Heart right ventricle (tissue), 16 donors: ENCODE data around the gene LIMK2. TPM values are rescaled to one million over a fixed set of nuclear protein-coding genes. Genes with fewer than 3 reads are reported as not detected.

Experiments
- ATAC-seq, 8 donors: fragments of 200-7000 bp; cut with Tn5 transposase; one replicate each; pipeline ENCODE4 v1.9.1; 2020; ENCODE audit warnings: mild to moderate bottlenecking in 8 of 8, moderate library complexity in 8 of 8, moderate number of reproducible peaks in 1 of 8
- DNase-seq, 2 donors: peaks; one replicate each; pipeline ENCODE4 v3.0.0-alpha.2; 2020
- H3K27ac ChIP-seq, 10 donors: fragments of 200-600 bp; sonication (generic) in 2 of 10; one replicate each; pipeline versions ENCODE4 v1.5.0 to v1.8.0; 2020 to 2022; ENCODE audit warnings: mild to moderate bottlenecking in 3 of 10
- H3K27me3 ChIP-seq, 7 donors: fragments of 200-600 bp; one replicate each; pipeline ENCODE4 v1.8.0; 2021 to 2022; ENCODE audit warnings: mild to moderate bottlenecking in 2 of 7
- H3K36me3 ChIP-seq, 9 donors: fragments of 200-600 bp; sonication (generic) in 1 of 9; one replicate each; pipeline versions ENCODE4 v1.5.0 to v1.8.0; 2020 to 2022; ENCODE audit warnings: mild to moderate bottlenecking in 2 of 9
- H3K4me1 ChIP-seq, 9 donors: fragments of 200-600 bp; sonication (generic) in 1 of 9; one replicate each; pipeline versions ENCODE4 v1.5.0 to v1.8.0; 2020 to 2022; ENCODE audit warnings: mild to moderate bottlenecking in 4 of 9
- H3K4me3 ChIP-seq, 10 donors: fragments of 200-600 bp; sonication (generic) in 2 of 10; one replicate each; pipeline versions ENCODE4 v1.5.0 to v1.8.0; 2020 to 2022; ENCODE audit warnings: mild to moderate bottlenecking in 7 of 10, moderate library complexity in 2 of 10
- H3K9me3 ChIP-seq, 11 donors: fragments of 200-600 bp in 10 of 11; sonication (generic) in 2 of 11; one replicate each; pipeline versions ENCODE4 v1.5.0 to v1.8.0; 2013 to 2022; ENCODE audit warnings: mild to moderate bottlenecking in 2 of 11, control low read depth in 1 of 11, moderate library complexity in 1 of 11
- WGBS, 2 donors: extraction: QIAGEN DNeasy Blood & Tissue Kit; methylation state at CpG; one replicate each; pipeline ENCODE4 v1.1.7; 2013; ENCODE audit warnings: inconsistent platforms in 1 of 2; 5-methylcytosine and 5-hydroxymethylcytosine counted together
- intact Hi-C, 10 donors: fragments of 100-400 bp; cut with DNase I; formaldehyde crosslinking; loops; one replicate each; pipeline versions ENCODE4 v1.11.1 to v1.14.2; 2022
- polyA plus RNA-seq, 2 donors: library from polyadenylated mRNA; stranded (reverse); fragments of 200-250 nt; gene quantifications; one replicate each; pipeline ENCODE4 v1.2.3, GENCODE V29; 2013
- total RNA-seq, 10 donors: library from RNA; stranded (reverse); fragmentation: NEBNext Ultra II Directional in 3 of 10; extraction: Animal tissue kit (Norgen Biotek cat#: 25700) in 3 of 10; gene quantifications; one replicate each; pipeline versions ENCODE4 v1.2.1 to v1.2.4, GENCODE V29; 2021 to 2023
- TF ChIP-seq, protein P1 (sequence below), 9 donors: fragments of 200-600 bp; sonication (generic) in 2 of 9; IDR thresholded peaks; one replicate each; pipeline versions ENCODE4 v1.5.0 to v1.8.0; 2021 to 2022; ENCODE audit warnings: antibody characterized with exemption in 9 of 9, mild to moderate bottlenecking in 5 of 9, moderate library complexity in 1 of 9
- donor health status: Arrhythmogenic right ventricular cardiomyopathy.
- donor health status: ischemic (EF 13 %, LVEDD 7.1; RV severe dilation, severe dysfunction).
- donor health status: healthy with polysubstance abuse.
- donor health status: DM: no; HTN: yes; CAD: no.
- donor health status: DM: no; HTN: no; CAD: no.
- donor health status: ischemic (EF 25% LVEDD 6.9; RV normal size, moderate dysfunction).
- donor health status: ischemic (EF 25% LVEDD 5.7; RV mildly dilated, moderate dysfunction).
- donor health status: healthy.
- donor health status: DM: yes; HTN: yes; CAD: no.
- donor health status: Ischemic cardiomyopathy.
- donor health status: ischemic (EF 35%, LVEDD 5.7; RV mildly dilated, moderate dysfunction).
- donor health status: nonischemic (EF 11% LVEDD 7.7; RV severe dilation, severe dysfunction).
- donor health status: DM: yes; HTN: yes; CAD: no.
- donor health status: PGD.
- donor health status: ischemic (EF 29% LVEDD 5.4; RV normal size, mild dysfunction).
- donor health status: nonischemic (EF 23%, LVEDD 6.1; RV moderate dilation, normal function).

Gene LIMK2
- total and polyA plus RNA-seq, 12 donors = 6.0 to 18.8 (median 9.7) TPM

GRCh38 chr22:31262312-31263133, 50.4 kb downstream of the LIMK2 start:
- intact Hi-C loops = no loop called here
- DNase-seq (no peak), ATAC-seq (peak in 4 of 8 donors; percentile 8 to 20 (median 19))
- H3K4me1 ChIP-seq = no peaks in the 10 kb centered on the region
- H3K9me3 ChIP-seq = no peaks in the 10 kb centered on the region
- peaks cover 0 to 97% (median 37%) of the 10 kb centered on the region in 9 donors for H3K36me3 ChIP-seq
- no peaks in the 10 kb centered on the region for H3K27me3 ChIP-seq
- WGBS, 2 donors = 85 to 88% methylated on average over 13 of the region's 13 CpGs
- H3K4me3 ChIP-seq = no peak overlapping the region
- no peak overlapping the region for H3K27ac ChIP-seq
- TF ChIP-seq, protein P1, sequence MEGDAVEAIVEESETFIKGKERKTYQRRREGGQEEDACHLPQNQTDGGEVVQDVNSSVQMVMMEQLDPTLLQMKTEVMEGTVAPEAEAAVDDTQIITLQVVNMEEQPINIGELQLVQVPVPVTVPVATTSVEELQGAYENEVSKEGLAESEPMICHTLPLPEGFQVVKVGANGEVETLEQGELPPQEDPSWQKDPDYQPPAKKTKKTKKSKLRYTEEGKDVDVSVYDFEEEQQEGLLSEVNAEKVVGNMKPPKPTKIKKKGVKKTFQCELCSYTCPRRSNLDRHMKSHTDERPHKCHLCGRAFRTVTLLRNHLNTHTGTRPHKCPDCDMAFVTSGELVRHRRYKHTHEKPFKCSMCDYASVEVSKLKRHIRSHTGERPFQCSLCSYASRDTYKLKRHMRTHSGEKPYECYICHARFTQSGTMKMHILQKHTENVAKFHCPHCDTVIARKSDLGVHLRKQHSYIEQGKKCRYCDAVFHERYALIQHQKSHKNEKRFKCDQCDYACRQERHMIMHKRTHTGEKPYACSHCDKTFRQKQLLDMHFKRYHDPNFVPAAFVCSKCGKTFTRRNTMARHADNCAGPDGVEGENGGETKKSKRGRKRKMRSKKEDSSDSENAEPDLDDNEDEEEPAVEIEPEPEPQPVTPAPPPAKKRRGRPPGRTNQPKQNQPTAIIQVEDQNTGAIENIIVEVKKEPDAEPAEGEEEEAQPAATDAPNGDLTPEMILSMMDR (IDR thresholded peaks at IDR 0.05) = no peak

- ATAC-seq (no peak), DNase-seq (no peak)
- Histone ChIP-seq H3K4me3 (no peak overlapping the region), H3K36me3 (peaks cover 0 to 100% (median 38%) of the 10 kb centered on the region in 9 donors), H3K9me3 (no peaks in the 10 kb centered on the region), H3K27me3 (no peaks in the 10 kb centered on the region), H3K27ac (no peak overlapping the region), H3K4me1 (no peaks in the 10 kb centered on the region)
- WGBS, 2 donors = 94 to 95% methylated on average over 6 of the region's 6 CpGs
- TF ChIP-seq, protein P1 (IDR thresholded peaks at IDR 0.05) = no peak
- intact Hi-C loops = no loop called here
These were observed 52.0 kb downstream of the LIMK2 start for GRCh38 chr22:31263896-31264640.

DNA sequence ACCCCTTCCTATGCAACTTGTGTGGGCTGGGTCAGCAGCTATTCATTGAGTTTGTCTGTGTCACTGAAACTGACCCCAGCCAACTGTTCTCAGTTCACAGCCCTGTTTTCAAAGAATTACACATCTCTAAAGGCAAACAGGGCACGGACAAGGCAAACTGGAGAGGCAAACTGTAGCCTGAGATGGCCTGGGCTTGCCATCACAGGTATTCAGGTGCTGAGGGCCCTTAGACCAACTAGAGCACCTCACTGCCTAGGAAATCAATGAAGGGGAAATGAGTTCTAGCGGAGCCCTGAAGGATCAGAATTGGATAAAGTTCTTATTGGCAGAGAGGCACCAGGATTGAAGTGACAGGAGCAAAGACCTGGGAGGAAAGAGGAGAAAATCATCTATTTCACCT, 56.2 kb downstream of the LIMK2 start:
- peaks cover 0 to 16% (median 4%) of the 10 kb centered on the region in 9 donors for H3K4me1 ChIP-seq
- TF ChIP-seq, protein P1 (IDR thresholded peaks at IDR 0.05) = no peak
- H3K27me3 ChIP-seq = no peaks in the 10 kb centered on the region
- 95 to 96% methylated on average over 2 of the region's 2 CpGs for WGBS, 2 donors
- no peaks in the 10 kb centered on the region for H3K9me3 ChIP-seq
- ATAC-seq = no peak
- peaks cover 0 to 100% (median 16%) of the 10 kb centered on the region in 9 donors for H3K36me3 ChIP-seq
- intact Hi-C loops = no loop called here
- no peak overlapping the region for H3K27ac ChIP-seq
- no peak overlapping the region for H3K4me3 ChIP-seq
- no peak for DNase-seq

GRCh38 chr22:31269892-31270579, 57.9 kb downstream of the LIMK2 start:
- peak in 1 of 8 donors; percentile 14 for ATAC-seq
- no peak overlapping the region for H3K27ac ChIP-seq
- WGBS, 2 donors = 42 to 79% methylated on average over 2 to 3 of the region's 3 CpGs
- no peak for DNase-seq
- TF ChIP-seq, protein P1 (IDR thresholded peaks at IDR 0.05) = no peak
- intact Hi-C loops = loop anchor here in 7 of 10 donors (5.0 to 10.0 kb wide), 2 partner anchors 55 to 58 kb away; partner anchors contain the start of gene LIMK2 (in 7 of the 7)
- peaks cover 0 to 16% (median 4%) of the 10 kb centered on the region in 9 donors for H3K4me1 ChIP-seq
- H3K4me3 ChIP-seq = no peak overlapping the region
- peaks cover 0 to 100% (median 17%) of the 10 kb centered on the region in 9 donors for H3K36me3 ChIP-seq
- no peaks in the 10 kb centered on the region for H3K27me3 ChIP-seq
- H3K9me3 ChIP-seq = no peaks in the 10 kb centered on the region
